ENCODE measurements around the gene TVP23A. TPM values are rescaled to one million over a fixed set of nuclear protein-coding genes. Genes with fewer than 3 reads are reported as not detected.

The TVP23A gene
- total RNA-seq (2022) (not detected in 2 replicates), Bru-seq, nascent RNA (not detected), BruChase-seq, experiment 1, labeled RNA remaining after a 6-hour chase (not detected), BruChase-seq, experiment 2, labeled RNA remaining after a 2-hour chase (not detected)
- long read RNA-seq, partial matches to known transcripts, result 0 of 1 reads
- long read RNA-seq, other reads (novel, unspliced or antisense), result 1 of 1 reads

GRCh38 chr16:10817963-10818941, at the start of gene TVP23A:
TSS of gene TVP23A (minus strand) at chr16:10818794. CDS start at chr16:10818493, 301 bp downstream.
- H3K9me3 Mint-ChIP-seq (ENCODE audit: unreplicated experiment), result no peaks in the 10 kb centered on the region
- ChIA-PET POLR2A (interaction anchor here (0.6 kb wide), 1 partner anchor 48 kb away, joined by 3 read pairs; no protein-coding TSS in a partner anchor), CTCF (no interaction called here)
- intact Hi-C loops (cut with micrococcal nuclease), result no loop called here
- no peak for DNase-seq (ENCODE audit: unreplicated experiment)
- TF ChIP-seq CTCF (IDR thresholded peaks at IDR 0.05; ENCODE audit: unreplicated experiment), result no peak
- H3K4me1 Mint-ChIP-seq (ENCODE audit: insufficient read depth, unreplicated experiment), result no peaks in the 10 kb centered on the region
- no peaks in the 10 kb centered on the region for H3K36me3 Mint-ChIP-seq (ENCODE audit: insufficient read depth, unreplicated experiment)
- no peak within 1 kb of the TSS for H3K27ac Mint-ChIP-seq (ENCODE audit: low read depth, unreplicated experiment)
- H3K4me3 Mint-ChIP-seq (ENCODE audit: unreplicated experiment), result no peak within 1 kb of the TSS
- H3K27me3 Mint-ChIP-seq (ENCODE audit: insufficient read depth, unreplicated experiment), result no peaks in the 10 kb centered on the region
- no TSS peak for BruUV-seq (replicated peaks)

GRCh38 chr16:10868104-10868595, 49.6 kb upstream of the TVP23A start:
- Mint-ChIP-seq H3K9me3 (ENCODE audit: unreplicated experiment) (no peaks in the 10 kb centered on the region), H3K27me3 (ENCODE audit: insufficient read depth, unreplicated experiment) (no peaks in the 10 kb centered on the region), H3K4me3 (ENCODE audit: unreplicated experiment) (no peak overlapping the region), H3K36me3 (ENCODE audit: insufficient read depth, unreplicated experiment) (peaks cover 5% of the 10 kb centered on the region), H3K27ac (ENCODE audit: low read depth, unreplicated experiment) (no peak overlapping the region), H3K4me1 (ENCODE audit: insufficient read depth, unreplicated experiment) (peaks cover 18% of the 10 kb centered on the region)
- DNase-seq (ENCODE audit: unreplicated experiment), result no peak
- POLR2A ChIA-PET, result no interaction called here
- intact Hi-C loops (cut with micrococcal nuclease), result no loop called here
- CTCF ChIA-PET, result interaction anchor here (0.5 to 0.7 kb wide), 3 partner anchors 87 to 348 kb away, joined by 3 to 4 read pairs (median 3); no protein-coding TSS in a partner anchor
- TF ChIP-seq CTCF (IDR thresholded peaks at IDR 0.05; ENCODE audit: unreplicated experiment), result no peak
- BruUV-seq (replicated peaks), result no TSS peak

GRCh38 chr16:10867199-10867598, 48.6 kb upstream of the TVP23A start:
- H3K4me1 Mint-ChIP-seq (ENCODE audit: insufficient read depth, unreplicated experiment), result peaks cover 27% of the 10 kb centered on the region

More at GRCh38 chr16:10867199-10867598, 48.6 kb upstream of the TVP23A start:
- Mint-ChIP-seq H3K27ac (ENCODE audit: low read depth, unreplicated experiment) (no peak overlapping the region), H3K9me3 (ENCODE audit: unreplicated experiment) (no peaks in the 10 kb centered on the region), H3K36me3 (ENCODE audit: insufficient read depth, unreplicated experiment) (peaks cover 5% of the 10 kb centered on the region), H3K27me3 (ENCODE audit: insufficient read depth, unreplicated experiment) (no peaks in the 10 kb centered on the region), H3K4me3 (ENCODE audit: unreplicated experiment) (no peak overlapping the region)
- CTCF ChIA-PET, result interaction anchor here (0.6 to 0.7 kb wide), 2 partner anchors 244 to 677 kb away, joined by 4 read pairs; no protein-coding TSS in a partner anchor
- TF ChIP-seq CTCF (IDR thresholded peaks at IDR 0.05; ENCODE audit: unreplicated experiment), result no peak
- POLR2A ChIA-PET, result interaction anchor here (0.6 kb wide), 1 partner anchor 38 kb away, joined by 3 read pairs; no protein-coding TSS in a partner anchor
- BruUV-seq (replicated peaks), result no TSS peak
- DNase-seq (ENCODE audit: unreplicated experiment), result no peak
- intact Hi-C loops (cut with micrococcal nuclease), result no loop called here
